GM18507 (cell line): Measurements from ENCODE around the gene USP49.
A peak's percentile ranks its signal among the peaks of the same experiment; 100 is the strongest.
"Not testable (repeated sequence)": the region's sequence is repeated elsewhere in the genome, so short reads cannot be mapped to it uniquely, and the experiment has no call there.

Experiments
- DNase-seq: peaks from one replicate; pipeline ENCODE4 v3.0.0; 2011; ENCODE audit warnings: low read depth; ENCODE audit not compliant: insufficient read length; ENCODE audit errors: extremely low spot score
- FAIRE-seq: peaks from 2 replicates; lab custom pipeline; 2011; peaks lifted over from hg19 to GRCh38; lab: Jason Lieb, UNC

Gene USP49

GRCh38 chr6:41895300-41896233 lies at the start of gene USP49:
USP49 (minus strand) TSS chr6:41895375; CDS start chr6:41806983, 88,392 bp downstream.
- FAIRE-seq = peak; percentile 95

GRCh38 chr6:41943456-41943855 lies 48.3 kb upstream of the USP49 start:
- FAIRE-seq = no peak
- no peak for DNase-seq

More at GRCh38 chr6:41895300-41896233, at the start of gene USP49:
- peak; percentile 89 for DNase-seq

GRCh38 chr6:41942882-41943281 lies 47.7 kb upstream of the USP49 start:
- DNase-seq, FAIRE-seq: not testable (repeated sequence)

GRCh38 chr6:41942067-41942851 lies 47.1 kb upstream of the USP49 start:
- FAIRE-seq = no peak
- no peak for DNase-seq

- FAIRE-seq (peak; percentile 91), DNase-seq (peak; percentile 89)
Measured at GRCh38 chr6:41941280-41942066, 46.3 kb upstream of the USP49 start, which contains the start of gene CCND3. CCND3 (minus strand) TSS chr6:41941808; CDS start chr6:41941649, 159 bp downstream.

- FAIRE-seq (no peak), DNase-seq (no peak)
Measured at GRCh38 chr6:41940759-41941279, 45.6 kb upstream of the USP49 start.

- FAIRE-seq = peak; percentile 26
- no peak for DNase-seq
Measured at GRCh38 chr6:41939848-41940758, 44.9 kb upstream of the USP49 start.

GRCh38 chr6:41939176-41939847 lies 44.1 kb upstream of the USP49 start:
- FAIRE-seq (no peak), DNase-seq (no peak)

GRCh38 chr6:41938590-41939175 lies 43.5 kb upstream of the USP49 start:
- DNase-seq = no peak
- no peak for FAIRE-seq

- FAIRE-seq = no peak
- no peak for DNase-seq
Measured at GRCh38 chr6:41937861-41938574, 42.8 kb upstream of the USP49 start.

GRCh38 chr6:41937472-41937860 lies 42.3 kb upstream of the USP49 start:
- DNase-seq = no peak
- FAIRE-seq = no peak

- peak; percentile 90 for FAIRE-seq
- peak; percentile 49 for DNase-seq
Measured at GRCh38 chr6:41936073-41936837, 41.1 kb upstream of the USP49 start.

- no peak for DNase-seq
- FAIRE-seq = no peak
Measured at GRCh38 chr6:41935685-41936072, 40.5 kb upstream of the USP49 start.

- FAIRE-seq (no peak), DNase-seq (no peak)
Measured at GRCh38 chr6:41935193-41935574, 40.0 kb upstream of the USP49 start.

GRCh38 chr6:41934278-41935192 lies 39.4 kb upstream of the USP49 start:
- FAIRE-seq (no peak), DNase-seq (no peak)
